Fibroblast of villous mesenchyme (primary cell): Measurements from ENCODE around the gene RXRA. TPM values are rescaled to one million over a fixed set of nuclear protein-coding genes. Genes with fewer than 3 reads are reported as not detected.

Source experiments
- DNase-seq: peaks from one replicate; pipeline ENCODE4 v3.0.0-alpha.2; 2010; ENCODE audit warnings: low read depth
- H3K4me3 ChIP-seq: 2 replicates; pipeline ENCODE4 v1.5.1; 2011; ENCODE audit warnings: low read depth, mild to moderate bottlenecking, low read length
- CTCF ChIP-seq: IDR thresholded peaks from 2 replicates; pipeline ENCODE4 v1.5.1; 2012; ENCODE audit warnings: low read depth, mild to moderate bottlenecking, low read length; ENCODE audit not compliant: insufficient read depth
- total RNA-seq: library from RNA; depleted of rRNA; stranded (reverse); fragments of >200 nt; gene quantifications from 2 replicates; pipeline ENCODE4 v1.2.3, GENCODE V29; 2012

The RXRA gene
- total RNA-seq, 1 donor = 16.0 TPM

GRCh38 chr9:134364391-134365114 lies 38.3 kb downstream of the RXRA start:
- TF ChIP-seq CTCF = peak; percentile 1
- H3K4me3 ChIP-seq = no peak overlapping the region
- DNase-seq = no peak

GRCh38 chr9:134365115-134365596 lies 38.9 kb downstream of the RXRA start:
- no peak overlapping the region for H3K4me3 ChIP-seq
- no peak for DNase-seq
- TF ChIP-seq CTCF = no peak

- H3K4me3 ChIP-seq = no peak overlapping the region
- DNase-seq = peak; percentile 51
- TF ChIP-seq CTCF = peak; percentile 20
These were observed 39.6 kb downstream of the RXRA start for GRCh38 chr9:134365791-134366222.

GRCh38 chr9:134366223-134367031 lies 40.2 kb downstream of the RXRA start:
- peak; percentile 89 for DNase-seq
- H3K4me3 ChIP-seq = no peak overlapping the region
- no peak for TF ChIP-seq CTCF

- TF ChIP-seq CTCF = no peak
- no peak overlapping the region for H3K4me3 ChIP-seq
- no peak for DNase-seq
These were observed 40.8 kb downstream of the RXRA start for GRCh38 chr9:134367061-134367460.

- DNase-seq = peak; percentile 34
- TF ChIP-seq CTCF = no peak
- H3K4me3 ChIP-seq = no peak overlapping the region
These were observed 41.7 kb downstream of the RXRA start for GRCh38 chr9:134367791-134368490.
